Mucosa of descending colon (tissue), 3 donors: Measurements from ENCODE around the gene ZNF892. TPM values are rescaled to one million over a fixed set of nuclear protein-coding genes. Genes with fewer than 3 reads are reported as not detected.
"Not testable (repeated sequence)": the region's sequence is repeated elsewhere in the genome, so short reads cannot be mapped to it uniquely, and the experiment has no call there.

Experiments
- ATAC-seq: fragments of 200-7000 bp; cut with Tn5 transposase; one replicate; pipeline ENCODE4 v1.9.1; 2020; ENCODE audit warnings: mild to moderate bottlenecking, moderate library complexity
- DNase-seq, 3 donors: peaks; one replicate each; pipeline ENCODE4 v3.0.0-alpha.2; 2020
- H3K36me3 ChIP-seq: fragments of 200-600 bp; one replicate; pipeline ENCODE4 v1.8.0; 2021; ENCODE audit warnings: low read depth, mild to moderate bottlenecking
- H3K4me1 ChIP-seq: fragments of 200-600 bp; one replicate; pipeline ENCODE4 v1.8.0; 2021; ENCODE audit warnings: low read depth, mild to moderate bottlenecking
- H3K4me3 ChIP-seq: fragments of 200-600 bp; one replicate; pipeline ENCODE4 v1.8.0; 2021; ENCODE audit warnings: mild to moderate bottlenecking
- H3K9me3 ChIP-seq: fragments of 200-600 bp; one replicate; pipeline ENCODE4 v1.8.0; 2021; ENCODE audit warnings: mild to moderate bottlenecking
- CTCF ChIP-seq: fragments of 200-600 bp; IDR thresholded peaks from one replicate; pipeline ENCODE4 v1.8.0; 2022; ENCODE audit warnings: antibody characterized with exemption, mild to moderate bottlenecking
- intact Hi-C, 2 donors: fragments of 100-400 bp; cut with DNase I in 1 of 2; cut with micrococcal nuclease in 1 of 2; formaldehyde crosslinking; loops; one replicate each; pipeline versions ENCODE4 v1.11.0 to v1.11.1; 2022; cut with DNase I, micrococcal nuclease
- total RNA-seq, 3 donors: library from RNA; stranded (reverse); fragmentation: NEBNext Ultra II Directional in 2 of 3; extraction: Animal tissue kit (Norgen Biotek cat#: 25700) in 2 of 3; gene quantifications; one replicate each; pipeline versions ENCODE4 v1.2.1 to v1.2.4, GENCODE V29; 2021 to 2023
- donor health status: DM: no; HTN: no; CAD: no; lungs with moderate emphysema.
- donor health status: DM: no; HTN: no; CAD: no.
- donor health status: DM: no; HTN: yes; CAD: no.

The ZNF892 gene
- total RNA-seq, 3 donors from 2014 or later = 1.5 to 5.6 (median 1.7) TPM

GRCh38 chr2:95240556-95240955, 33.2 kb downstream of the ZNF892 start:
- no peaks in the 10 kb centered on the region for H3K36me3 ChIP-seq
- intact Hi-C loops = no loop called here
- no peak for ATAC-seq
- no peak overlapping the region for H3K4me3 ChIP-seq
- no peaks in the 10 kb centered on the region for H3K4me1 ChIP-seq
- no peak for DNase-seq
- TF ChIP-seq CTCF = no peak
- peaks cover 18% of the 10 kb centered on the region for H3K9me3 ChIP-seq

GRCh38 chr2:95242084-95242483, 34.8 kb downstream of the ZNF892 start:
- H3K4me1 ChIP-seq, intact Hi-C loops, H3K36me3 ChIP-seq, ATAC-seq, DNase-seq, H3K4me3 ChIP-seq: not testable (repeated sequence)
- H3K9me3 ChIP-seq = peaks cover 21% of the 10 kb centered on the region

Other genes starting within 250 kb of the ZNF892 start
- 10 to 100 TPM in 1 of 3 donors, 1 to 10 TPM in 2; 1.4 to 28.8 (median 2.8) TPM for gene MAL, start 181.8 kb upstream of the ZNF892 start, total RNA-seq
- gene MRPS5, start 85.7 kb upstream of the ZNF892 start, total RNA-seq = 10 to 100 TPM; 65.1 to 69.6 (median 68.6) TPM
- 10 to 100 TPM; 12.3 to 28.0 (median 14.8) TPM for gene ZNF514, start 47.7 kb upstream of the ZNF892 start, total RNA-seq
- gene ZNF2, start 41.7 kb upstream of the ZNF892 start, total RNA-seq = 1 to 10 TPM; 2.5 to 7.0 (median 2.9) TPM
- gene PROM2, start 66.9 kb downstream of the ZNF892 start, total RNA-seq = 10 to 100 TPM; 24.4 to 44.0 (median 35.8) TPM
- gene KCNIP3, start 89.8 kb downstream of the ZNF892 start, total RNA-seq = 10 to 100 TPM in 1 of 3 donors, 1 to 10 TPM in 2; 3.0 to 12.5 (median 4.1) TPM
- gene FAHD2A, start 195.2 kb downstream of the ZNF892 start, total RNA-seq = 10 to 100 TPM; 30.3 to 37.6 (median 34.3) TPM